Measurements from ENCODE around the gene TMC4.
"Not testable (repeated sequence)": the region's sequence is repeated elsewhere in the genome, so short reads cannot be mapped to it uniquely, and the experiment has no call there.

The TMC4 gene

GRCh38 chr19:54179262-54179852 is 6.4 kb upstream of the TMC4 start:
- DNase-seq (ENCODE audit: low read depth in 2 of 3, low spot score in 2 of 3), result no peak

GRCh38 chr19:54178581-54179261 is 5.8 kb upstream of the TMC4 start:
- no peak for DNase-seq (ENCODE audit: low read depth in 2 of 3, low spot score in 2 of 3)

GRCh38 chr19:54173951-54174834 is 1.2 kb upstream of the TMC4 start:
- DNase-seq (ENCODE audit: low read depth in 2 of 3, low spot score in 2 of 3), result no peak

GRCh38 chr19:54173359-54173699 is 369 bp upstream of the TMC4 start:
- no peak for DNase-seq (ENCODE audit: low read depth in 2 of 3, low spot score in 2 of 3)

- not testable (repeated sequence) for DNase-seq (ENCODE audit: low read depth in 2 of 3, low spot score in 2 of 3)
Measured at GRCh38 chr19:54171736-54172431, 1.1 kb downstream of the TMC4 start.

GRCh38 chr19:54169149-54169740 is 3.7 kb downstream of the TMC4 start:
- DNase-seq (ENCODE audit: low read depth in 2 of 3, low spot score in 2 of 3), result no peak

GRCh38 chr19:54168174-54168917 is 4.6 kb downstream of the TMC4 start:
- DNase-seq (ENCODE audit: low read depth in 2 of 3, low spot score in 2 of 3), result peak; percentile 74 to 97 (median 95)

GRCh38 chr19:54165222-54165621 is 7.7 kb downstream of the TMC4 start:
- no peak for DNase-seq (ENCODE audit: low read depth in 2 of 3, low spot score in 2 of 3)

- peak in 1 of 3 experiments; percentile 44 for DNase-seq (ENCODE audit: low read depth in 2 of 3, low spot score in 2 of 3)
Measured at GRCh38 chr19:54164369-54165068, 8.4 kb downstream of the TMC4 start.

GRCh38 chr19:54162884-54163283 is 10.1 kb downstream of the TMC4 start:
- no peak for DNase-seq (ENCODE audit: low read depth in 2 of 3, low spot score in 2 of 3)

- DNase-seq (ENCODE audit: low read depth in 2 of 3, low spot score in 2 of 3), result peak; percentile 56 to 57 (median 56)
Measured at GRCh38 chr19:54162241-54162805, 10.6 kb downstream of the TMC4 start.

- DNase-seq (ENCODE audit: low read depth in 2 of 3, low spot score in 2 of 3), result no peak
Measured at GRCh38 chr19:54160854-54161253, 12.1 kb downstream of the TMC4 start.

- DNase-seq (ENCODE audit: low read depth in 2 of 3, low spot score in 2 of 3), result no peak
Measured at GRCh38 chr19:54160182-54160811, 12.7 kb downstream of the TMC4 start.

GRCh38 chr19:54159352-54160181 is 13.4 kb downstream of the TMC4 start, which contains the start of gene LENG1:
Gene LENG1, minus strand, starts transcription at chr19:54159721. Its CDS starts 26 bp downstream, at chr19:54159695.
- DNase-seq (ENCODE audit: low read depth in 2 of 3, low spot score in 2 of 3), result peak; percentile 67 to 94 (median 94)

GRCh38 chr19:54158812-54159351 is 14.1 kb downstream of the TMC4 start:
- no peak for DNase-seq (ENCODE audit: low read depth in 2 of 3, low spot score in 2 of 3)

- no peak for DNase-seq (ENCODE audit: low read depth in 2 of 3, low spot score in 2 of 3)
Measured at GRCh38 chr19:54156953-54157352, 16.0 kb downstream of the TMC4 start.

GRCh38 chr19:54156490-54156889 is 16.5 kb downstream of the TMC4 start:
- DNase-seq (ENCODE audit: low read depth in 2 of 3, low spot score in 2 of 3), result no peak

- no peak for DNase-seq (ENCODE audit: low read depth in 2 of 3, low spot score in 2 of 3)
Measured at GRCh38 chr19:54155694-54156093, 17.3 kb downstream of the TMC4 start.

Data from activated CD8-positive, alpha-beta memory T cell treated with anti-CD3 and anti-CD28 coated beads for 48 hours (primary cell).